Heart left ventricle (tissue), 13 donors: ENCODE measurements around the gene MS4A6A.
"Not testable (repeated sequence)": the region's sequence is repeated elsewhere in the genome, so short reads cannot be mapped to it uniquely, and the experiment has no call there.

Experiments
- CTCF ChIP-seq, 12 donors: fragments of 200-600 bp; sonication (generic) in 4 of 12; IDR thresholded peaks; one replicate each; pipeline versions ENCODE4 v1.5.0 to v1.8.0; 2018 to 2022; ENCODE audit warnings: antibody characterized with exemption in 12 of 12, mild to moderate bottlenecking in 5 of 12
- POLR2A ChIP-seq, 2 donors: fragments of 450-650 bp; IDR thresholded peaks; one replicate each; pipeline ENCODE4 v1.6.1; 2017; ENCODE audit warnings: antibody characterized with exemption in 2 of 2, mild to moderate bottlenecking in 2 of 2, moderate library complexity in 2 of 2
- donor health status: ischemic (EF 13 %, LVEDD 7.1; RV severe dilation, severe dysfunction).
- donor health status: DM: no; HTN: yes; CAD: no.
- donor health status: DM: no; HTN: no; CAD: no.
- donor health status: ischemic (EF 25% LVEDD 6.9; RV normal size, moderate dysfunction).
- donor health status: ischemic (EF 25% LVEDD 5.7; RV mildly dilated, moderate dysfunction).
- donor health status: ischemic (EF 35%, LVEDD 5.7; RV mildly dilated, moderate dysfunction).
- donor health status: nonischemic (EF 11% LVEDD 7.7; RV severe dilation, severe dysfunction).
- donor health status: DM: yes; HTN: yes; CAD: no.
- donor health status: PGD.
- donor health status: ischemic (EF 29% LVEDD 5.4; RV normal size, mild dysfunction).
- donor health status: nonischemic (EF 23%, LVEDD 6.1; RV moderate dilation, normal function).

GRCh38 chr11:60188481-60188880, 5.6 kb upstream of the MS4A6A start:
- TF ChIP-seq CTCF, POLR2A (IDR thresholded peaks at IDR 0.05): not testable (repeated sequence)
